ENCODE results near the gene DACH1.

- TF ChIP-seq ASH1L (IDR thresholded peaks at IDR 0.05; ENCODE audit: borderline replicate concordance, low read depth, partially characterized antibody) (no peak), HMGXB4 (CRISPR knock-in tag; IDR thresholded peaks at IDR 0.05) (no peak), PKNOX1 (IDR thresholded peaks at IDR 0.05) (no peak), CTCF (IDR thresholded peaks at IDR 0.05 in 2 of 3, conservative IDR thresholded peaks at IDR 0.05 in 1 of 3; ENCODE audit: insufficient read depth in 2 of 3, low read depth in 1 of 3, low read length in 3 of 3) (no peak), EHMT2 (IDR thresholded peaks at IDR 0.05) (no peak), TCF7 (IDR thresholded peaks at IDR 0.05; ENCODE audit: borderline replicate concordance) (no peak)
These were observed 189.9 kb downstream of the DACH1 start for GRCh38 chr13:71677124-71677523.

Measured in K562 (cell line).